K562 (cell line): Measurements from ENCODE around the gene GAPDHS. TPM values are rescaled to one million over a fixed set of nuclear protein-coding genes. Genes with fewer than 3 reads are reported as not detected.

ENCODE experiments used
- polyA plus RNA-seq, 8 experiments: library from polyadenylated mRNA; depleted of rRNA in 4 of 8; stranded (reverse) in 5 of 8; unstranded in 3 of 8; fragments of >200 nt; fragmentation: Nextera tagmentation in 2 of 8; fragmentation: Illumina TruSeq in 1 of 8; extraction: Ambion mirVana in 2 of 8; extraction: Trizol in 1 of 8; gene quantifications; 2 replicates each; pipeline versions ENCODE4 v1.2.1 to v1.2.3, GENCODE V29; 2011 to 2014; ENCODE audit warnings: inconsistent platforms in 1 of 8, missing spikeins in 1 of 8
- total RNA-seq, 7 experiments: library from RNA; depleted of rRNA in 6 of 7; stranded (reverse); fragments of >200 nt in 6 of 7; fragmentation: Illumina TruSeq in 2 of 7; extraction: Trizol in 2 of 7; gene quantifications; 2 replicates each; pipeline versions ENCODE4 v1.2.1 to v1.2.3, GENCODE V29; 2011 to 2021; ENCODE audit warnings: low replicate concordance in 1 of 7

Gene GAPDHS
- total and polyA plus RNA-seq, 9 of the 15 experiments (the other 6 are each of a cell fraction or from before 2014, with no cell fraction given): 0.08 to 0.12 TPM; not detected in 7

Other genes with a start within 250 kb of the GAPDHS start
Only the 7 nearest of the 26 such genes appear.
- gene KRTDAP, start 43.0 kb upstream of the GAPDHS start, total RNA-seq (2014; rRNA removed): not detected in 2 replicates
- gene KRTDAP, start 43.0 kb upstream of the GAPDHS start, total RNA-seq (2014; rRNA removed; fragmentation: Illumina TruSeq; extraction: Trizol): not detected in 2 replicates
- gene KRTDAP, start 43.0 kb upstream of the GAPDHS start, total RNA-seq (2015; rRNA removed; fragmentation: Illumina TruSeq; extraction: Trizol): not detected in 2 replicates
- not detected in 2 replicates for gene KRTDAP, start 43.0 kb upstream of the GAPDHS start, total RNA-seq (2021)
- not detected in 2 replicates for gene KRTDAP, start 43.0 kb upstream of the GAPDHS start, polyA plus RNA-seq (2011; rRNA removed)
- gene KRTDAP, start 43.0 kb upstream of the GAPDHS start, polyA plus RNA-seq (2014; fragmentation: Illumina TruSeq; extraction: Trizol): not detected in 2 replicates
- not detected for gene KRTDAP, start 43.0 kb upstream of the GAPDHS start, polyA plus RNA-seq (2014; fragmentation: Nextera tagmentation; extraction: Ambion mirVana)
- not detected in 2 replicates for gene KRTDAP, start 43.0 kb upstream of the GAPDHS start, polyA plus RNA-seq (2014; rRNA removed)
- not detected in 2 replicates for gene DMKN, start 19.8 kb upstream of the GAPDHS start, total RNA-seq (2014; rRNA removed)
- gene DMKN, start 19.8 kb upstream of the GAPDHS start, total RNA-seq (2014; rRNA removed; fragmentation: Illumina TruSeq; extraction: Trizol): not detected in 2 replicates
- not detected in 2 replicates for gene DMKN, start 19.8 kb upstream of the GAPDHS start, total RNA-seq (2015; rRNA removed; fragmentation: Illumina TruSeq; extraction: Trizol)
- gene DMKN, start 19.8 kb upstream of the GAPDHS start, total RNA-seq (2021): 0.53 TPM in 1 of 2 replicates, not detected in the other
- 0.36 and 0.65 TPM in 2 replicates for gene DMKN, start 19.8 kb upstream of the GAPDHS start, polyA plus RNA-seq (2011; rRNA removed)
- gene DMKN, start 19.8 kb upstream of the GAPDHS start, polyA plus RNA-seq (2014; fragmentation: Illumina TruSeq; extraction: Trizol): not detected in 2 replicates
- gene DMKN, start 19.8 kb upstream of the GAPDHS start, polyA plus RNA-seq (2014; fragmentation: Nextera tagmentation; extraction: Ambion mirVana): not detected
- gene DMKN, start 19.8 kb upstream of the GAPDHS start, polyA plus RNA-seq (2014; rRNA removed): not detected in 2 replicates
- gene SBSN, start 5.1 kb upstream of the GAPDHS start, total RNA-seq (2014; rRNA removed): 0.05 TPM in 1 of 2 replicates, not detected in the other
- not detected in 2 replicates for gene SBSN, start 5.1 kb upstream of the GAPDHS start, total RNA-seq (2014; rRNA removed; fragmentation: Illumina TruSeq; extraction: Trizol)
- gene SBSN, start 5.1 kb upstream of the GAPDHS start, total RNA-seq (2015; rRNA removed; fragmentation: Illumina TruSeq; extraction: Trizol): not detected in 2 replicates
- gene SBSN, start 5.1 kb upstream of the GAPDHS start, total RNA-seq (2021): not detected in 2 replicates
- not detected in 2 replicates for gene SBSN, start 5.1 kb upstream of the GAPDHS start, polyA plus RNA-seq (2011; rRNA removed)
- not detected in 2 replicates for gene SBSN, start 5.1 kb upstream of the GAPDHS start, polyA plus RNA-seq (2014; fragmentation: Illumina TruSeq; extraction: Trizol)
- gene SBSN, start 5.1 kb upstream of the GAPDHS start, polyA plus RNA-seq (2014; fragmentation: Nextera tagmentation; extraction: Ambion mirVana): not detected
- gene SBSN, start 5.1 kb upstream of the GAPDHS start, polyA plus RNA-seq (2014; rRNA removed): not detected in 2 replicates
- 161 and 202 TPM in 2 replicates for gene TMEM147, start 12.2 kb downstream of the GAPDHS start, total RNA-seq (2014; rRNA removed)
- gene TMEM147, start 12.2 kb downstream of the GAPDHS start, total RNA-seq (2014; rRNA removed; fragmentation: Illumina TruSeq; extraction: Trizol): 101 and 120 TPM in 2 replicates
- gene TMEM147, start 12.2 kb downstream of the GAPDHS start, total RNA-seq (2015; rRNA removed; fragmentation: Illumina TruSeq; extraction: Trizol): 124 and 134 TPM in 2 replicates
- gene TMEM147, start 12.2 kb downstream of the GAPDHS start, total RNA-seq (2021): 142 and 162 TPM in 2 replicates
- 189 and 205 TPM in 2 replicates for gene TMEM147, start 12.2 kb downstream of the GAPDHS start, polyA plus RNA-seq (2011; rRNA removed)
- gene TMEM147, start 12.2 kb downstream of the GAPDHS start, polyA plus RNA-seq (2014; fragmentation: Illumina TruSeq; extraction: Trizol): 156 and 158 TPM in 2 replicates
- gene TMEM147, start 12.2 kb downstream of the GAPDHS start, polyA plus RNA-seq (2014; fragmentation: Nextera tagmentation; extraction: Ambion mirVana): 10 to 100 TPM; 73.8 to 78.2 TPM
- 194 and 231 TPM in 2 replicates for gene TMEM147, start 12.2 kb downstream of the GAPDHS start, polyA plus RNA-seq (2014; rRNA removed)
- not detected in 2 replicates for gene ATP4A, start 30.2 kb downstream of the GAPDHS start, total RNA-seq (2014; rRNA removed)
- not detected in 2 replicates for gene ATP4A, start 30.2 kb downstream of the GAPDHS start, total RNA-seq (2014; rRNA removed; fragmentation: Illumina TruSeq; extraction: Trizol)
- gene ATP4A, start 30.2 kb downstream of the GAPDHS start, total RNA-seq (2015; rRNA removed; fragmentation: Illumina TruSeq; extraction: Trizol): not detected in 2 replicates
- not detected in 2 replicates for gene ATP4A, start 30.2 kb downstream of the GAPDHS start, total RNA-seq (2021)
- gene ATP4A, start 30.2 kb downstream of the GAPDHS start, polyA plus RNA-seq (2011; rRNA removed): 0.12 and 0.15 TPM in 2 replicates
- gene ATP4A, start 30.2 kb downstream of the GAPDHS start, polyA plus RNA-seq (2014; fragmentation: Illumina TruSeq; extraction: Trizol): not detected in 2 replicates
- gene ATP4A, start 30.2 kb downstream of the GAPDHS start, polyA plus RNA-seq (2014; fragmentation: Nextera tagmentation; extraction: Ambion mirVana): not detected
- not detected in 2 replicates for gene ATP4A, start 30.2 kb downstream of the GAPDHS start, polyA plus RNA-seq (2014; rRNA removed)
- gene PMIS2, start 52.7 kb downstream of the GAPDHS start, total RNA-seq (2014; rRNA removed): not detected in 2 replicates
- not detected in 2 replicates for gene PMIS2, start 52.7 kb downstream of the GAPDHS start, total RNA-seq (2014; rRNA removed; fragmentation: Illumina TruSeq; extraction: Trizol)
- gene PMIS2, start 52.7 kb downstream of the GAPDHS start, total RNA-seq (2015; rRNA removed; fragmentation: Illumina TruSeq; extraction: Trizol): not detected in 2 replicates
- not detected in 2 replicates for gene PMIS2, start 52.7 kb downstream of the GAPDHS start, total RNA-seq (2021)
- not detected in 2 replicates for gene PMIS2, start 52.7 kb downstream of the GAPDHS start, polyA plus RNA-seq (2011; rRNA removed)
- not detected in 2 replicates for gene PMIS2, start 52.7 kb downstream of the GAPDHS start, polyA plus RNA-seq (2014; fragmentation: Illumina TruSeq; extraction: Trizol)
- not detected for gene PMIS2, start 52.7 kb downstream of the GAPDHS start, polyA plus RNA-seq (2014; fragmentation: Nextera tagmentation; extraction: Ambion mirVana)
- gene PMIS2, start 52.7 kb downstream of the GAPDHS start, polyA plus RNA-seq (2014; rRNA removed): not detected in 2 replicates
- gene HAUS5, start 79.3 kb downstream of the GAPDHS start, total RNA-seq (2014; rRNA removed): 34.1 and 42.5 TPM in 2 replicates
- gene HAUS5, start 79.3 kb downstream of the GAPDHS start, total RNA-seq (2014; rRNA removed; fragmentation: Illumina TruSeq; extraction: Trizol): 9.0 and 10.9 TPM in 2 replicates
- 11.3 and 12.1 TPM in 2 replicates for gene HAUS5, start 79.3 kb downstream of the GAPDHS start, total RNA-seq (2015; rRNA removed; fragmentation: Illumina TruSeq; extraction: Trizol)
- 38.1 and 41.3 TPM in 2 replicates for gene HAUS5, start 79.3 kb downstream of the GAPDHS start, total RNA-seq (2021)
- gene HAUS5, start 79.3 kb downstream of the GAPDHS start, polyA plus RNA-seq (2011; rRNA removed): 14.2 and 19.9 TPM in 2 replicates
- 14.8 and 20.5 TPM in 2 replicates for gene HAUS5, start 79.3 kb downstream of the GAPDHS start, polyA plus RNA-seq (2014; fragmentation: Illumina TruSeq; extraction: Trizol)
- gene HAUS5, start 79.3 kb downstream of the GAPDHS start, polyA plus RNA-seq (2014; fragmentation: Nextera tagmentation; extraction: Ambion mirVana): 1 to 10 TPM; 3.5 to 4.1 TPM
- gene HAUS5, start 79.3 kb downstream of the GAPDHS start, polyA plus RNA-seq (2014; rRNA removed): 37.8 and 38.3 TPM in 2 replicates